ENCODE measurements around the gene ATP1B2. TPM values are rescaled to one million over a fixed set of nuclear protein-coding genes. Genes with fewer than 3 reads are reported as not detected.

The ATP1B2 gene
- total RNA-seq, 1 donor from 2014 or later: not detected

DNA sequence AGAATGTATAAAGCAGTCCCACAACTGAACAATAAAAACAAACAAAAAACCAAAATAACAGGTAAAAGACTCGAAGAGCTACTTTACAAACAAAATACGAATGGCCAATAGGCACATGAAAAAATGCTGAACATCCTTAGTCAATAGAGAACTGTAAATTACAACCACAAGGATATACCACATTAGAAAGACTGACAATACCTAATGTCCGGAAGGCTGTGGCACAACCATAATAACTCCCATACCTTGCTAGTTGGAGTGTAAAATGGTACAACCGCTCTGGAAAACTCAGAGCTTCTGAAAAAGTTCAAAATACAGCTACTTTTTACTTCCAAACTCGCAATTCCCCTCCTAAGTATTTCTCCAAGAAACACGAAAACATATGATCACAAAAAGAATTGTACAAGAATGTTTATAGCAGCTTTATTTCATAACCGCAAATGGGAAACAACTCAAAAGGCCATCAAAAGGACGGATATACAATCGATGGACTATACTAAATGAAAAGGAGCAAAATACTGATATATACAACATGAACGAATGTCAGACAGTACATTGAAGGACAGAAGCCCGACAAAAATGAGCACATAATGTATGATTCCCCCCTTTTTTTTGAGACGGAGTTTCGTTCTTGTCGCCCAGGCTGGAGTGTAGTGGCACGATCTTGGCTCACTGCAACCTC lies 34.3 kb downstream of the ATP1B2 start:
- no peak for DNase-seq (ENCODE audit: low read depth in 2 of 2)

DNA sequence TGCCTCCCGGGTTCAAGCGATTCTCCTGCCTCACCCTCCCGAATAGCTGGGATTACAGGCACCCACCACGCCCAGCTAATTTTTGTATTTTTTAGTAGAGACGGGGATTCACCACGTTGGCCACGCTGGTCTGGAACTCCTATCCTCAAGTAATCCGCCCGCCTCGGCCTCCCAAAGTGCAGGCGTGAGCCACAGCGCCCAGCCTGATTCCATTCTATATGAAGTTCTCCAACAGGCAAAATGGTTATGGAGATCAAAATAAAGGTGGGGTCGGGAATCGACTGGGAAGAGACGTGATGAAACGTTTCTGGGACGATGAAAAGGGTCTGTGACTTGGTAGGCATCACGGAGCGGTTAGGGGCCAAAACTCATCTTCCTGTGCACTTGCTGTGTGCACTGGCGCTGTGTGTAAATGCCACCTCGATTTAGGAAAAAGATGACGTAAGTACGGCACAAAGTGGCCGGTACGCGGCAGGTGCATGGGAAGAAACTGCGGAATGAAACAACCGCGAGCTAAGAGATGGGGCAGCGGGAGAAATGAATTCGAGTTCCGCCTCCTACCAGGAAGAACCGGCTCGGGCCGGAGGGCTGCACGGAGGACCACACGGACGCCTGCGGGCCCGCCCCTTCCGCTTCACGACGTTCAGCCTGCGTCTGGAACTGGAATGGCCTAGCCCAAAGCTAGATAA lies 35.0 kb downstream of the ATP1B2 start:
- DNase-seq (ENCODE audit: low read depth in 2 of 2): peak; percentile 84 to 93

DNA sequence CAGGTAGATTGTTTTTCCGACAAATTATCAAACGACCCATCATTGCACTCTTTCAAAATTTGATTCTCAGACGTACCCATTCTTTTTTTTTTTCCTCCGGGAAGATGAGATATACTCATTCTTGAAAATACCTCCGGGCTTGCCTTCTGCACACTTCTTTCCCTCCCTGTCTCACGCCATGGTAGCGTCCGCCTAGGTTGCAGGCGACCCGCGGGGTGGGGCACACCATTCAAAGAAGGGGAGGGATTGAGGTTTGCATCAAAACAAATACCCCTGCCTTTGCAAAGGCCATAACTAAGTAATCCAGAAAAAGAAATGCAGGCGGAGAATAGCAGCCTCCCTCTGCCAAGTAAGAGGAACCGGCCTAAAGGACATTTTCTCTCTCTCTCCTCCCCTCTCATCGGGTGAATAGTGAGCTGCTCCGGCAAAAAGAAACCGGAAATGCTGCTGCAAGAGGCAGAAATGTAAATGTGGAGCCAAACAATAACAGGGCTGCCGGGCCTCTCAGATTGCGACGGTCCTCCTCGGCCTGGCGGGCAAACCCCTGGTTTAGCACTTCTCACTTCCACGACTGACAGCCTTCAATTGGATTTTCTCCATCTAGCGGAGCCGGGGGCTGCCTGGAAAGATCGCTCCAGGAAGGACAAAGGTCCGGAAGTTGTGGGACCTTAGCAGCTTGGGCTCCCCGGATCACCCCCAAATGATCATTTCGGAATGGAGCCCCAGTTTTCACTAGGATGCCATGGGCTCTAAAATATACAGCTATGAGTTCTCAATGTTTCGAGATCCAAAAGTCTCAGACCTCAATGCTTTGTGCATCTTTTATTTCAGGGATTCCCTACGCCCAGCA lies 35.7 kb downstream of the ATP1B2 start:
- peak; percentile 72 to 82 for DNase-seq (ENCODE audit: low read depth in 2 of 2)

DNA sequence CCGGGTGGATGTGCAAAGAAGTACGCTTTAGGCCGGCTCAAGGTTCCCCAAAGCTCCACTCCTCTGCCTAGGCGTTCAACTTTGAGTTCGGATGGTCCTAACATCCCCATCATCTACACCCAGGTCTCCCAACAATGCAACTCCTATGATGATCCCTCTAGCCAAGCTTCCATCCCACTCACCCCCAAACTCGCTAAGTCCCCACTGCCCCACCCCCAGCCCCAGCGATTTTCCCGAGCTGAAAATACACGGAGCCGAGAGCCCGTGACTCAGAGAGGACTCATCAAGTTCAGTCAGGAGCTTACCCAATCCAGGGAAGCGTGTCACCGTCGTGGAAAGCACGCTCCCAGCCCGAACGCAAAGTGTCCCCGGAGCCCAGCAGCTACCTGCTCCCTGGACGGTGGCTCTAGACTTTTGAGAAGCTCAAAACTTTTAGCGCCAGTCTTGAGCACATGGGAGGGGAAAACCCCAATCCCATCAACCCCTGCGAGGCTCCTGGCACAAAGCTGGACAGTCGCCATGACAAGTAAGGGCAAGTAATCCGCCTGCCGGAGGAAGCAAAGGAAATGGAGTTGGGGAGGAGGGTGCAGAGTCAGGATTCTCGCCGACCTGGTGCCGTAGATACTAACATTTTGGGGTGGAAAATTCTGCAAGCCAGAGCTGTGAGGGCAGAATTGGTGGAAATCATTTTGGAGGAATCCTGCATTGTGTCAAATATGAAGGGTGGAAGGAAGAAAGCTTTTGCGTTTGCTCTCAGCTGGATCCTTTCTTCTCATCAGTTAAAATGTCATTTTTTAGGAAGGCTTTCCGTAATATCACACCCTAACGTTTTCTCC lies 36.6 kb downstream of the ATP1B2 start, which contains the start of gene TP53:
Gene TP53 (minus strand): TSS at position 419 of the 836 bp plus-strand sequence. CDS start 10,896 bp downstream, outside the sequence.
- DNase-seq (ENCODE audit: low read depth in 2 of 2): peak; percentile 80 to 90

DNA sequence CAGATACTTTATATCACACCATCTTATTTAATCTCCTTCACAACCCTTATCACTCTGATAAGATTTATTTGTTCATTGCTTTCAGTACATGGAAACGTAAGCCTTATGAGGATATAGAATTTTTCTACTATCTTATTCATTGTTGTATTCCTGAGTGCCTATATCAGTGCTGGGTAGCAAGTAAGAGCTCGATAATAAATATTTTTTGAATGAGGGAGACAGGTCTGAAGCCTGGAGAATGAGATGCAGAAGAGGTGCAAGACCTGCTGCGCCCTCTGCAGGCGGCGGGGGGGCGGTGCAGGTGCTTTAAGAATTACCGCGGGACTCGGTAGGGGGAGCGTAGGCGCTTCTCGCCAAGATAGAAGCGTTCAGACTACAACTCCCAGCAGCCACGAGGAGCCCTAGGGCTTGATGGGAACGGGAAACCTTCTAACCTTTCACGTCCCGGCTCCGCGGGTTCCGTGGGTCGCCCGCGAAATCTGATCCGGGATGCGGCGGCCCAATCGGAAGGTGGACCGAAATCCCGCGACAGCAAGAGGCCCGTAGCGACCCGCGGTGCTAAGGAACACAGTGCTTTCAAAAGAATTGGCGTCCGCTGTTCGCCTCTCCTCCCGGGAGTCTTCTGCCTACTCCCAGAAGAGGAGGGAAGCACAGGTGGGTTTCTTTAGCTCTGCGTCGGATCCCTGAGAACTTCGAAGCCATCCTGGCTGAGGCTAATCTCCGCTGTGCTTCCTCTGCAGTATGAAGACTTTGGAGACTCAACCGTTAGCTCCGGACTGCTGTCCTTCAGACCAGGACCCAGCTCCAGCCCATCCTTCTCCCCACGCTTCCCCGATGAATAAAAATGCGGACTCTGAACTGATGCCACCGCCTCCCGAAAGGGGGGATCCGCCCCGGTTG lies 37.4 kb downstream of the ATP1B2 start, which contains the start of gene WRAP53:
Gene WRAP53 (plus strand): TSS at position 570 of the 900 bp plus-strand sequence. CDS start 172 bp downstream, at position 742.
- peak; percentile 97 to 99 for DNase-seq (ENCODE audit: low read depth in 2 of 2)

DNA sequence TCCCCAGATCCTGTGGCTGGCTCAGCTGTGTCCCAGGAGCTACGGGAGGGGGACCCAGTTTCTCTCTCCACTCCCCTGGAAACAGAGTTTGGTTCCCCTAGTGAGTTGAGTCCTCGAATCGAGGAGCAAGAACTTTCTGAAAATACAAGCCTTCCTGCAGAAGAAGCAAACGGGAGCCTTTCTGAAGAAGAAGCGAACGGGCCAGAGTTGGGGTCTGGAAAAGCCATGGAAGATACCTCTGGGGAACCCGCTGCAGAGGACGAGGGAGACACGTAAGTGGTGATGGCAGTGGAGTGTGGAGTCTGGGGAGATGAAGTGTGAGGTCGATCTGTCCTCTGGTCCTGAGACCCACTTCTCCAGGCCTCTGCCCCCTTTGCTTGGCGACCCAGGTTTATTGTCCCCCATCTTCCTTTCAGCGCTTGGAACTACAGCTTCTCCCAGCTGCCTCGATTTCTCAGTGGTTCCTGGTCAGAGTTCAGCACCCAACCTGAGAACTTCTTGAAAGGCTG lies 38.1 kb downstream of the ATP1B2 start:
- no peak for DNase-seq (ENCODE audit: low read depth in 2 of 2)

DNA sequence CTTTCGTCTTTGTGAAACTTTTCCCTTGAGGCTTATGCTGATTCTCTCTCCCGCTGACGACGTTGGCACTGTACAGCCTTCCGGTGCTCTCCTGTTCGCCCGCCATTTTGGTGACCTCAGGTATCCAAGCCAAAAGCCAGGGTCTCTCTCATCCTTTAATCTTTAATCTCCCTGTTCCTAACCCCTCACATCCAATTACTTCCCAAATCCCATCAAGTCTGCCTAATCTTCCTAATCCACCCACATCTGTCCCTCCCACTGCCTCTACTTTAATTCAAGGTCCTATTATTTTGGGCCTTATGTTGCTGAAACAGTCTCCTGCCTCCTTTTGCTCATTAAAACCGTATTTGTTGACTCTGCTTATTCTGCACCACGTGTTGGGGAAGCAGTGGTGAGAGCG lies 44.9 kb downstream of the ATP1B2 start:
- DNase-seq (ENCODE audit: low read depth in 2 of 2): no peak

DNA sequence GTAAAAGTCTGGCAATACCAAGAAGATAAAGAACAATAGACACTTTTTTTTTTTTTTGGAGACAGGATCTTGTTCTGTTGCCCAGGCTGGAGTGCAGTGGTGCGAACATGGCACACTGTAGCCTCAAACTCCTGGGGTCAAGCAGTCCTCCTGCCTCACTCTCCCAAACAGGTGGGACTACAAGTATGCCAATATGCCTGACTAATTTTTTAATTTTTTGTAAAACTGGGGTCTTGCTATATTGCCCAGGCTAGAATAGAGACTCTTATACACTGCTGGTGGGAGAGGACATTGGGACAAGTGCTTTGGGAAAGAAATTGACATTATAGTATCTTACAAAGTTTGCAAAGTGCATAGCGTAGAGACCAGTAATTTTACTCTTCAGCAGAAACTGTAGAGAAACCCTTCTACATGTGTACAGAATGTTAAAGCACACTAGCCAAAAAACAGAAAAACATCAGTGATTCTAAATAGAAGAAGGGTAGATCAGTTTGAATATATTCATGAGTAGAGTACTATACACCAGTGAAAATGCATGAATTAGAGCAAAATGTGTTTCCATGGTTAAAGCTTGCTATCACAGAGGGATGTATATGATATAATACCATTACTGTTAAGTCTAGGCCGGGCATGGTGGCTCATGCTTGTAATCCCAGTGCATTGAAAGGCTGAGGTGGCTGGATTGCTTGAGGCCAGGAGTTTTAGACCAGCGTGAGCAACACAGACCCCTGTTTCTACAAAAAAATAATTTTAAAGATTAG lies 47.3 kb downstream of the ATP1B2 start:
- no peak for DNase-seq (ENCODE audit: low read depth in 2 of 2)

DNA sequence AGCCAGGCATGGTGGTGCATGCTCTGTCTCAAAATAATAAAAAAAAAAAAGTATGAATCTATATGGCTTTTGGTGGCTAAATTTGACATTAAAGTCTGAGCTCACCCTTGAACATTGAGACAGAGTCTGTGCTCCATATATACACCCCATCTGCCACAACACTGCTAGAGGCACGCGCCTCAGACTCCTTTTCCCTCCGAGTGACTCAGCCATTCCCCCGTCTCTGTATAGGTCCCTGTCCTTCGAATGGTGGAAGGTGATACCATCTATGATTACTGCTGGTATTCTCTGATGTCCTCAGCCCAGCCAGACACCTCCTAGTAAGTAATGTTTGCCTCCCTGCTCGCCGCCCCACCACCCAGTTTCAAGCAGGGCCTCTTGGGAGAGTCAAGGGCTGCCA lies 49.8 kb downstream of the ATP1B2 start:
- DNase-seq (ENCODE audit: low read depth in 2 of 2): no peak

DNA sequence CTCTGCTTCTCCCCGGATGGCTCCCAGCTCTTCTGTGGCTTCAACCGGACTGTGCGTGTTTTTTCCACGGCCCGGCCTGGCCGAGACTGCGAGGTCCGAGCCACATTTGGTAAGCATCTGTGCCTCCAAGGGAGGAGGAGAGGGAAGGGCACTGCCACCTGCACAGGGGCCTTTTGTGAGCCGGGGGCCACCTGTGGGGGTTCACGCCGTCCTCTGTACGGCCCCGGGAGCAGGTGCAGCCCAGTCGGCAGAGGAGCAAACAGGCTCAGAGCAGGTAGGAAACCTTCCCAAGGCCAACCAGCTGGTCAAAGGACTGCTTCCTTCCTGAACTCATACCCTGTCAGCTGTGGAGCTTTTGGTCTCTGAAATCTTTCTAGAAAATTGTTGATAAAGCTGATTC lies 51.0 kb downstream of the ATP1B2 start:
- no peak for DNase-seq (ENCODE audit: low read depth in 2 of 2)

DNA sequence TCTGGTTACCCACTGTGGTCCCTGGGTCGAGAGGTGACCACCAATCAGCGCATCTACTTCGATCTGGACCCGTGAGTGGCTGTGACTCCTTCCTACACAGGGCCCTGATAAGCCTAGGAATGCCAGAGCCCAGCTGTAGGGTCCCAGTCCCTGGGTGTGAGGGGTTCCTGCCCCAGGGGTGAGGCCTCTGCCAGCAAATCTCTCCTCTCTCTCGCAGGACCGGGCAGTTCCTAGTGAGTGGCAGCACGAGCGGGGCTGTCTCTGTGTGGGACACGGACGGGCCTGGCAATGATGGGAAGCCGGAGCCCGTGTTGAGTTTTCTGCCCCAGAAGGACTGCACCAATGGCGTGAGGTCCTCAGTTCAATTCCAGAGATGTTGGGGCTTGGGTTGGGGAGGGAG lies 52.0 kb downstream of the ATP1B2 start:
- DNase-seq (ENCODE audit: low read depth in 2 of 2): no peak

DNA sequence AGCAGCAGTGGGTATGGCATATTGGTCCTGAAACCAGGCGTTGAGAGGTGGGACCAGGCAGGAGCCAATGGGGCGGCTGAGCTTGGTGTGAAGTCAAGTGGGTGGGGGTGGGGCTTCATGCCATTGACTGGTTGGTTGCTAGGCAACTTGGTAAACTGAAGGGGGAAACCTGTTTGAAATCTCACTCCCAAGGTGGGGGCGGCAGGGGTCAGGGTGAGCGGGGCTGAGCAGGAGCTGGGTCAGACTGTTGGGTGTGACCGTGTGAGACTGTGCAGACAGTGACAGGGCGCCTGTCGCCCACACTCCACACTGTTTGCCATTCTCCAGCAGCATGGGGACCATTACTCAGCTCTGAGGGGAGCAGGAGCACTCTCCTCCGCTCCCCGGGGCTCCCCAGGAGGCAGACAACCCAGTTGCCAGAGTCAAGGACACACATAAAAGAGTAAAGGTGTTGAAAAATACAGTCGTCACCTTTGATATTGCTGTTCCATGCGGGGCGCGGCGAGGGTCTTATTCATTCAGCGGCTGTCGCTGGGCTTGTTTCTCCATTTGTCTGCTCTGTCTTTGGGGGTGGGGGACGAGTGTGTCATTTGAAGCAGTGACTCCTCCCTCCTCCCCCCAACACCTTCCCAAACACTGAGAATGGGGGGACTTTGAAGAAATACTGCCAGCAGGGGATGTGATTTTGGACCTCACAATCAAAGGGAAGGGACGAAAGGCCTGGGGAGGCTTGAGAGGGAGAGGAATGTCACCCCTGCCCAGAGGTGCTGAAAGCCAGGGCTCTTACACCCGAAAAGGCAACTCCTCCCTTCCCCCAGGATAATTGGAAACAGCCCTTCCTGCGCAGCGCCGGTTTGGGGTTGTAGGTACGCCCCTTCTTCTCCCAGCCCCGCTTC lies 53.1 kb downstream of the ATP1B2 start:
- DNase-seq (ENCODE audit: low read depth in 2 of 2): peak in 1 of 2 donors; percentile 39

DNA sequence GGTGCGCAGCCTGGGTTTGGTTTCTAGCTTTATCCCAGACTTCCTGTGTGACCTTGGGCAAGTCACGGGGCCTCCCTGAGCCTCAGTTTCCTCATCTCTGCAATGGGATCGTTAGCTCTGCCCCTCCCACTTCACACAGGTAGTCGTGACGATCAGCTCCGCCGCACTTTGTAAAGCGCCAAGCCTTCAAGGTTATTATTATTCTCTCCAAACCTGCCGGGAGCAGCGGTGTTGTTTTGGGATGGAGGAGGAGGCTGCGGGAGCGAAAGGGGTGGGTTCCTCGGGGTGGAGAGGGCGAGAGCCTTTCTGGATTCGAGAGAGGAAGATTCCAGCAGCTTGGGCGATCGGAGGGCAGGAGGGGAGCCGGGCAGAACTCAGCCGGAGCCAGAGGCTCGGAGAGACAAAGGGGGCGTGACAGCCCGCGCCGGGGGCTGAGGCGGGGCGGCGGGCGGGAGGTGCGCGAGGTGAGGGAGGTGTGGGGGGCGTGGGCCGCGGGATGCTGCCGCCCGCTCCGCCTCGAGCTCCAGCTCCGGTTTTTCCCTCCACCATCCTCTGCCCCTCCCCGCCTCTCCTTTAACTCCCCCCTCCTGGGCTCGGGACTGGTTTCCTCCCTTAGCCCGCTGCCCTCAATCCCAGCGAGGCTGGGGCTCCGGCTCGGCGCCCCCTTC lies 54.0 kb downstream of the ATP1B2 start, which contains the start of gene EFNB3:
Gene EFNB3 (plus strand): TSS at position 602 of the 668 bp plus-strand sequence. CDS start 397 bp downstream, outside the sequence.
- DNase-seq (ENCODE audit: low read depth in 2 of 2): peak in 1 of 2 donors; percentile 25

DNA sequence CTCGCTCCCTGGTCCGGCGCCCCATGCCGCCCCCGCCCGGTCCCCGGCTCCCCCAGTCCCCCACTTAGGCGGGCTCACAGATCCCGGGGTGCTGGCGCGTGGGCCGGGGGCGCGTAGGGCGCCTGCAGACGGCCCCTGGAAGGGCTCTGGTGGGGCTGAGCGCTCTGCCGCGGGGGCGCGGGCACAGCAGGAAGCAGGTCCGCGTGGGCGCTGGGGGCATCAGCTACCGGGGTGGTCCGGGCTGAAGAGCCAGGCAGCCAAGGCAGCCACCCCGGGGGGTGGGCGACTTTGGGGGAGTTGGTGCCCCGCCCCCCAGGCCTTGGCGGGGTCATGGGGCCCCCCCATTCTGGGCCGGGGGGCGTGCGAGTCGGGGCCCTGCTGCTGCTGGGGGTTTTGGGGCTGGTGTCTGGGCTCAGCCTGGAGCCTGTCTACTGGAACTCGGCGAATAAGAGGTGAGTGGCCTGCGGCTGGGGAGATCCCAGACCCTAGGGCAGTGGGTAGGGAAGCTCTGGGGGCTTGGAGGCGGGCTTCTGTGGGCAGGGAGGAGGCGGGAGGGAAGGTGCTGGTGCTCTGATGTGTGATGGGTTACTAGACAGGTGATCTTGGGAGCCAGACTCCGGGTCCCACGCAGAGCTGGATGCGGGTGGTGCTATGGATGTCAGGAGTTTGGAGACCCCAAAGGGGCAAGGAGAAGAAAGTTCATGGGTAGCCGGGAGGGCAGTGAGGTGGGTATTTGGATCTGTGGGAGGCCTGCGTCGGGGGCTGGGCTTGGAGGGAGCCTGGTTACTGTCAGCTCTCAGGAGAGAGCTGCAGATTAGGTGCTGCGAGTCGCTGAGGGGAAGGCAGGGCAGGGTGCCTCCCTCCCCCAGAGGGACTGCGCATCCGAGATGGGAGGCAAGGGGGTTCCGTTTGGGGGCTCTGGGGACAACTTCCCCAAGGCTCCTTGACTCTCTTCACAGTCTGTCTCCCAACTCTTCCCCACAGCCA lies 54.8 kb downstream of the ATP1B2 start:
- DNase-seq (ENCODE audit: low read depth in 2 of 2): no peak

DNA sequence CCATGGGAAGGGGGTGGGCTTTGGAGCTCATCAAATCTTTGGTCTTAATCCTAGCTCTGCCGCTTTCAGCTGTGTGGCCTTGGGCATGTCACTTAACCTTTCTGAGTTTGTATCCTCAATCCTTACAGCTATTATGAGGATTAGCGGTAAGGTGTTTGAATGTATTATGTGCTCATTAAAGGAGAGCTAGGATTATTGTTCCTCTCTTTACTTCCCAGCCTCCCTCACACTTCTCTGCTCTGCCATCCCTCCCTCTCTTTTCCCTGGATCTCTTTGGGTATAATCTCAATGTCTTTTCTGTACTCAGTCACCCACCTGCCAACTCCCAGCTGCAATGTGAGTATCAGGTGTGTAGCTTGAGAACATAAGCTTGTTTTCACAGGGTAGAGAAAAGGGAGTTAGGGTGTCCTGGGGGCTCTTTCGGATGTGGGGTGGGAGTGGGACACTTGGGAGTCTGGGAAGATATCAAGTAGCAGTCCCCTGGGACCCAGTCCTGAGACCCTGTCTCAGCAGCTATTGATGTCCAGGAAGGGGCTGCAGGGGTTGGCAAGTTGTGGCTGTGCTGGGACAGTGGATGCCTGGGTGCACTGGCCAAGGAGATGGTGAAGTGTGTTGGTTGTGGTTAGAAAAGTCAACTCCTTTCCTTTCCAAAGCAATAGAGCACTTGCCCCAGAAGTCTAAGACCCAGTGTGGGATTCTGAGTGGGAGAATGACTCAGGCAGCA lies 56.1 kb downstream of the ATP1B2 start:
- no peak for DNase-seq (ENCODE audit: low read depth in 2 of 2)

Data from dermis microvascular lymphatic vessel endothelial cell (primary cell).